Measurements from ENCODE around the gene CELF1. TPM values are rescaled to one million over a fixed set of nuclear protein-coding genes. Genes with fewer than 3 reads are reported as not detected.

Gene CELF1
- total and polyA plus RNA-seq, 2 of the 4 experiments (the other 2 are of a cell fraction): 63.3 to 135 TPM

DNA sequence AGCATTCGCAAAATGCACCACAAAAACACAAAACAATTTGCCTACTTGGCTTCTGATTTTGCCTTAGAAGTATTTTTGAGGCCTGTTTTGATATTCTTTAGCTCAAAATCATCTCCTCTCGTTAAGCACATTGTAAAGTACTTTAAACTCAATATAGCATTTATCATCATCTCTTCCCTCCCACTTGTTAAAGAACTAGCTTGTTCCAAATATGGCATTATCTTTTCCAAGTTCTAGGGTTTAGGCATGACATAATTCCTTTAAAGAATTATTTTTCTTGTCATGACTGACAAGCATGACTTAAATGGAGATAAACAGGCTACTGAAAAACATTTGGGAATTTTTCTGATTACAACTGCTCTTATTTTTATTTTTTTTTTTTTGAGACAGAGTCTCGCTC is 21.3 kb downstream of the CELF1 start:
- Histone ChIP-seq H2BK5ac (ENCODE audit: low read depth, low read length, poor library complexity, severe bottlenecking) (no peak overlapping the region), H3K56ac (ENCODE audit: extremely low read depth, insufficient read depth, low read length) (no peak overlapping the region), H2AK9ac (replicated peaks; ENCODE audit: low read depth, low read length, poor library complexity) (no peak overlapping the region), H3K36me3 (ENCODE audit: control insufficient read depth, insufficient read depth, low read length) (no peaks in the 10 kb centered on the region; the same call in none of the 2 replicates), H3K27ac (ENCODE audit: insufficient read depth, low read length) (no peak overlapping the region), H2AFZ (replicated peaks; ENCODE audit: low read length, poor library complexity) (no peak overlapping the region), H3K4me3 (ENCODE audit: insufficient read depth, low read depth, low read length) (no peak overlapping the region), H3K14ac (replicated peaks; ENCODE audit: low read depth, low read length) (no peak overlapping the region), H2BK120ac (ENCODE audit: low read depth, low read length) (no peak overlapping the region), H4K20me1 (ENCODE audit: insufficient read depth, low read length) (peaks cover 96% of the 10 kb centered on the region), H3K23ac (ENCODE audit: low read depth, low read length) (no peak overlapping the region), H3K4ac (ENCODE audit: low read depth, low read length) (no peak overlapping the region), H3K4me1 (ENCODE audit: control insufficient read depth, insufficient read depth, low read length) (peaks cover 11% of the 10 kb centered on the region), H3K4me2 (ENCODE audit: low read depth, low read length) (no peak overlapping the region), H3K79me1 (ENCODE audit: low read depth in 1 of 2, low read length in 2 of 2) (peaks cover 3 to 73% of the 10 kb centered on the region in 2 experiments; a peak in 3 of 4 replicates), H3K9ac (ENCODE audit: low read depth, low read length) (no peak overlapping the region), H3K18ac (ENCODE audit: low read depth, low read length) (no peak overlapping the region), H3K9me3 (ENCODE audit: control insufficient read depth, insufficient read depth, low read length) (no peaks in the 10 kb centered on the region), H2AK5ac (ENCODE audit: low read depth, low read length) (no peak overlapping the region), H2BK15ac (ENCODE audit: low read depth, low read length) (no peak overlapping the region), H4K5ac (ENCODE audit: low read depth, low read length) (no peak overlapping the region), H3K9me1 (ENCODE audit: insufficient read depth, low read length) (0 out of 2 replicates have a peak, but pooled peaks cover 6% of the 10 kb centered on the region), H2BK20ac (ENCODE audit: low read depth, low read length) (no peak overlapping the region), H3K27me3 (ENCODE audit: control insufficient read depth, insufficient read depth, low read length) (no peaks in the 10 kb centered on the region), H4K91ac (ENCODE audit: insufficient read depth, low read depth, low read length) (no peak overlapping the region), H4K8ac (ENCODE audit: low read depth in 2 of 2, low read length in 2 of 2) (no peak overlapping the region)
- intact Hi-C loops (cut with micrococcal nuclease) (loop anchor here (10.0 kb wide), 1 partner anchor 47 kb away; no protein-coding TSS in a partner anchor), in situ Hi-C loops (cut with MboI; ENCODE audit: low sequenced_read_pairs) (no loop called here), dilution Hi-C loops (cut with HindIII; ENCODE audit: low sequenced_read_pairs, unreplicated experiment) (no loop called here)
- no CpG with 5 or more reads among the region's 3 CpGs for WGBS, 2 experiments (ENCODE audit: extremely low coverage in 2 of 2, insufficient read length in 1 of 2)
- DNase-seq: no peak
- no peak for ATAC-seq (ENCODE audit: low read depth)
- BruUV-seq (replicated peaks): no TSS peak
- ChIA-PET POLR2A (ENCODE audit: unreplicated experiment) (no interaction called here), CTCF (no interaction called here)
- TF ChIP-seq RFX5 (IDR thresholded peaks at IDR 0.05; ENCODE audit: low read depth, low read length): no peak
- TF ChIP-seq, protein P1, sequence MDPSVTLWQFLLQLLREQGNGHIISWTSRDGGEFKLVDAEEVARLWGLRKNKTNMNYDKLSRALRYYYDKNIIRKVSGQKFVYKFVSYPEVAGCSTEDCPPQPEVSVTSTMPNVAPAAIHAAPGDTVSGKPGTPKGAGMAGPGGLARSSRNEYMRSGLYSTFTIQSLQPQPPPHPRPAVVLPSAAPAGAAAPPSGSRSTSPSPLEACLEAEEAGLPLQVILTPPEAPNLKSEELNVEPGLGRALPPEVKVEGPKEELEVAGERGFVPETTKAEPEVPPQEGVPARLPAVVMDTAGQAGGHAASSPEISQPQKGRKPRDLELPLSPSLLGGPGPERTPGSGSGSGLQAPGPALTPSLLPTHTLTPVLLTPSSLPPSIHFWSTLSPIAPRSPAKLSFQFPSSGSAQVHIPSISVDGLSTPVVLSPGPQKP (IDR thresholded peaks at IDR 0.05; ENCODE audit: borderline replicate concordance, low read depth, low read length): no peak
- TF ChIP-seq NFE2L2 (IDR thresholded peaks at IDR 0.05; ENCODE audit: low read depth, low read length): no peak
- no peak for TF ChIP-seq BHLHE40 (IDR thresholded peaks at IDR 0.05; ENCODE audit: low read depth, low read length)
- TF ChIP-seq RAD21 (IDR thresholded peaks at IDR 0.05; ENCODE audit: low read length): no peak
- TF ChIP-seq, protein P2, sequence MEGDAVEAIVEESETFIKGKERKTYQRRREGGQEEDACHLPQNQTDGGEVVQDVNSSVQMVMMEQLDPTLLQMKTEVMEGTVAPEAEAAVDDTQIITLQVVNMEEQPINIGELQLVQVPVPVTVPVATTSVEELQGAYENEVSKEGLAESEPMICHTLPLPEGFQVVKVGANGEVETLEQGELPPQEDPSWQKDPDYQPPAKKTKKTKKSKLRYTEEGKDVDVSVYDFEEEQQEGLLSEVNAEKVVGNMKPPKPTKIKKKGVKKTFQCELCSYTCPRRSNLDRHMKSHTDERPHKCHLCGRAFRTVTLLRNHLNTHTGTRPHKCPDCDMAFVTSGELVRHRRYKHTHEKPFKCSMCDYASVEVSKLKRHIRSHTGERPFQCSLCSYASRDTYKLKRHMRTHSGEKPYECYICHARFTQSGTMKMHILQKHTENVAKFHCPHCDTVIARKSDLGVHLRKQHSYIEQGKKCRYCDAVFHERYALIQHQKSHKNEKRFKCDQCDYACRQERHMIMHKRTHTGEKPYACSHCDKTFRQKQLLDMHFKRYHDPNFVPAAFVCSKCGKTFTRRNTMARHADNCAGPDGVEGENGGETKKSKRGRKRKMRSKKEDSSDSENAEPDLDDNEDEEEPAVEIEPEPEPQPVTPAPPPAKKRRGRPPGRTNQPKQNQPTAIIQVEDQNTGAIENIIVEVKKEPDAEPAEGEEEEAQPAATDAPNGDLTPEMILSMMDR (conservative IDR thresholded peaks at IDR 0.05; ENCODE audit: low read depth, low read length): no peak
- no peak for TF ChIP-seq MAFK (IDR thresholded peaks at IDR 0.05; ENCODE audit: low read depth, low read length)
- TF ChIP-seq RCOR1 (IDR thresholded peaks at IDR 0.05; ENCODE audit: insufficient replicate concordance, low read length): no peak
- no peak for TF ChIP-seq MXI1 (IDR thresholded peaks at IDR 0.05; ENCODE audit: borderline replicate concordance, low read depth, low read length)
- no peak for TF ChIP-seq SMC3 (IDR thresholded peaks at IDR 0.05; ENCODE audit: low read depth, low read length)
- TF ChIP-seq, protein P3, sequence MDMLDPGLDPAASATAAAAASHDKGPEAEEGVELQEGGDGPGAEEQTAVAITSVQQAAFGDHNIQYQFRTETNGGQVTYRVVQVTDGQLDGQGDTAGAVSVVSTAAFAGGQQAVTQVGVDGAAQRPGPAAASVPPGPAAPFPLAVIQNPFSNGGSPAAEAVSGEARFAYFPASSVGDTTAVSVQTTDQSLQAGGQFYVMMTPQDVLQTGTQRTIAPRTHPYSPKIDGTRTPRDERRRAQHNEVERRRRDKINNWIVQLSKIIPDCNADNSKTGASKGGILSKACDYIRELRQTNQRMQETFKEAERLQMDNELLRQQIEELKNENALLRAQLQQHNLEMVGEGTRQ (IDR thresholded peaks at IDR 0.05; ENCODE audit: low read depth, low read length): no peak

All from IMR-90 (cell line).